Esophagus muscularis mucosa (tissue), 3 donors: Measurements from ENCODE around the gene MADD.

Source experiments
- POLR2A ChIP-seq: fragments of 450-650 bp; IDR thresholded peaks from one replicate; pipeline ENCODE4 v1.6.1; 2017; ENCODE audit warnings: antibody characterized with exemption, moderate library complexity, mild to moderate bottlenecking, low read depth
- POLR2AphosphoS5 ChIP-seq, 2 donors: sonication (generic); formaldehyde crosslinking; IDR thresholded peaks; one replicate each; pipeline ENCODE4 v1.6.1; 2017; ENCODE audit warnings: antibody characterized with exemption in 2 of 2
- TF ChIP-seq, protein P1 (sequence below), 3 experiments: fragments of 200-600 bp in 2 of 3; fragments of 450-650 bp in 1 of 3; sonication (generic) in 2 of 3; IDR thresholded peaks; one replicate each; pipeline ENCODE4 v1.5.1; 2017 to 2019; ENCODE audit warnings: antibody characterized with exemption in 3 of 3, mild to moderate bottlenecking in 2 of 3, moderate library complexity in 1 of 3

- TF ChIP-seq, protein P1, sequence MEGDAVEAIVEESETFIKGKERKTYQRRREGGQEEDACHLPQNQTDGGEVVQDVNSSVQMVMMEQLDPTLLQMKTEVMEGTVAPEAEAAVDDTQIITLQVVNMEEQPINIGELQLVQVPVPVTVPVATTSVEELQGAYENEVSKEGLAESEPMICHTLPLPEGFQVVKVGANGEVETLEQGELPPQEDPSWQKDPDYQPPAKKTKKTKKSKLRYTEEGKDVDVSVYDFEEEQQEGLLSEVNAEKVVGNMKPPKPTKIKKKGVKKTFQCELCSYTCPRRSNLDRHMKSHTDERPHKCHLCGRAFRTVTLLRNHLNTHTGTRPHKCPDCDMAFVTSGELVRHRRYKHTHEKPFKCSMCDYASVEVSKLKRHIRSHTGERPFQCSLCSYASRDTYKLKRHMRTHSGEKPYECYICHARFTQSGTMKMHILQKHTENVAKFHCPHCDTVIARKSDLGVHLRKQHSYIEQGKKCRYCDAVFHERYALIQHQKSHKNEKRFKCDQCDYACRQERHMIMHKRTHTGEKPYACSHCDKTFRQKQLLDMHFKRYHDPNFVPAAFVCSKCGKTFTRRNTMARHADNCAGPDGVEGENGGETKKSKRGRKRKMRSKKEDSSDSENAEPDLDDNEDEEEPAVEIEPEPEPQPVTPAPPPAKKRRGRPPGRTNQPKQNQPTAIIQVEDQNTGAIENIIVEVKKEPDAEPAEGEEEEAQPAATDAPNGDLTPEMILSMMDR (IDR thresholded peaks at IDR 0.05), result no peak
- TF ChIP-seq POLR2AphosphoS5 (IDR thresholded peaks at IDR 0.05) (no peak), POLR2A (no peak)
These were observed 102.5 kb downstream of the MADD start for GRCh38 chr11:47372422-47372821.
